Caco-2 (cell line): ENCODE results near the gene SLC17A9. TPM values are rescaled to one million over a fixed set of nuclear protein-coding genes. Genes with fewer than 3 reads are reported as not detected.

Experiments used
- BruUV-seq: library from RNA; stranded (reverse); fragments of 400-500 nt; replicated peaks from 2 replicates; lab custom pipeline; 2021; lab: Mats Ljungman, UMichigan
- CTCF ChIA-PET: fragments of 300-600 bp; sonication (Branson Sonifier 250); formaldehyde crosslinking; loops from one replicate; lab custom pipeline; 2022; ENCODE audit warnings: antibody characterized with exemption; lab: Charles Lee
- POLR2A ChIA-PET: fragments of 300-600 bp; sonication (Branson Sonifier 250); formaldehyde crosslinking; loops from one replicate; lab custom pipeline; 2022; ENCODE audit warnings: antibody characterized with exemption; lab: Charles Lee
- DNase-seq, 2 experiments: peaks; one replicate each; pipeline versions ENCODE4 v3.0.0 to v3.0.0-alpha.2; 2020 to 2022
- H3K27me3 ChIP-seq: replicated peaks from 2 replicates; pipeline ENCODE4 v1.6.0; 2011; ENCODE audit warnings: low read length; ENCODE audit not compliant: control insufficient read depth, insufficient read depth
- H3K36me3 ChIP-seq: 2 replicates; pipeline ENCODE4 v1.5.1; 2011; ENCODE audit warnings: low read length; ENCODE audit not compliant: control insufficient read depth, insufficient read depth
- H3K4me1 ChIP-seq: fragments of 250-450 bp; sonication (Bioruptor Pico); 2 replicates; pipeline ENCODE4 v1.5.1; 2020; ENCODE audit warnings: mild to moderate bottlenecking
- H3K4me3 ChIP-seq: 2 replicates; pipeline ENCODE4 v1.5.1; 2011; ENCODE audit warnings: low read depth, mild to moderate bottlenecking, control low read depth, low read length
- H3K9me3 ChIP-seq: fragments of 250-450 bp; sonication (Bioruptor Pico); 2 replicates; pipeline ENCODE4 v1.5.1; 2020; ENCODE audit warnings: mild to moderate bottlenecking, moderate library complexity
- H3K27ac Mint-ChIP-seq: one replicate; pipeline ENCODE4 v1.8.0; 2022; ENCODE audit warnings: mixed read lengths; ENCODE audit not compliant: unreplicated experiment
- H3K27me3 Mint-ChIP-seq: one replicate; pipeline ENCODE4 v1.8.0; 2022; ENCODE audit warnings: mixed read lengths; ENCODE audit not compliant: insufficient read depth, unreplicated experiment
- H3K36me3 Mint-ChIP-seq: one replicate; pipeline ENCODE4 v1.8.0; 2022; ENCODE audit warnings: mild to moderate bottlenecking, mixed read lengths; ENCODE audit not compliant: insufficient read depth, unreplicated experiment
- H3K4me1 Mint-ChIP-seq: one replicate; pipeline ENCODE4 v1.8.0; 2022; ENCODE audit warnings: low read depth, mixed read lengths; ENCODE audit not compliant: unreplicated experiment
- H3K4me3 Mint-ChIP-seq: one replicate; pipeline ENCODE4 v1.8.0; 2022; ENCODE audit warnings: mild to moderate bottlenecking, moderate library complexity, mixed read lengths; ENCODE audit not compliant: unreplicated experiment
- H3K9me3 Mint-ChIP-seq: one replicate; pipeline ENCODE4 v1.8.0; 2022; ENCODE audit warnings: mixed read lengths; ENCODE audit not compliant: unreplicated experiment
- CTCF ChIP-seq, 2 experiments: fragments of 200-600 bp in 1 of 2; IDR thresholded peaks; 1 replicate in 1 of 2; 2 replicates in 1 of 2; pipeline versions ENCODE4 v1.5.1 to v1.8.0; 2011 to 2022; ENCODE audit warnings: antibody characterized with exemption in 1 of 2, control low read depth in 1 of 2, inconsistent platforms in 1 of 2, low read depth in 1 of 2, low read length in 1 of 2, mild to moderate bottlenecking in 1 of 2, moderate library complexity in 1 of 2; ENCODE audit not compliant: insufficient read depth in 1 of 2, severe bottlenecking in 1 of 2, unreplicated experiment in 1 of 2
- intact Hi-C: fragments of 100-400 bp; cut with micrococcal nuclease; formaldehyde crosslinking; loops from one replicate; pipeline ENCODE4 v1.10.0; 2022; ENCODE audit not compliant: unreplicated experiment
- total RNA-seq: library from RNA; stranded (reverse); gene quantifications from 2 replicates; pipeline ENCODE4 v1.2.3, GENCODE V29; 2022

The SLC17A9 gene
- total RNA-seq, 1 experiment from 2014 or later = 64.7 TPM

- DNase-seq = no peak
- ChIA-PET POLR2A (interaction anchor here (0.5 kb wide), 1 partner anchor 12 kb away, joined by 10 read pairs; no protein-coding TSS in a partner anchor), CTCF (interaction anchor here (3.1 kb wide), 1 partner anchor 21 kb away, joined by 15 read pairs; no protein-coding TSS in a partner anchor)
- H3K27me3 Mint-ChIP-seq = no peaks in the 10 kb centered on the region
- Histone ChIP-seq H3K4me1 (peaks cover 45% of the 10 kb centered on the region), H3K27me3 (no peaks in the 10 kb centered on the region), H3K36me3 (peaks cover 13% of the 10 kb centered on the region), H3K4me3 (no peak overlapping the region; the same call in 1 of the 2 replicates), H3K9me3 (no peaks in the 10 kb centered on the region)
- no peak for TF ChIP-seq CTCF (IDR thresholded peaks at IDR 0.05; ENCODE audit: insufficient read depth in 1 of 2, low read depth in 1 of 2, low read length in 1 of 2, severe bottlenecking in 1 of 2, unreplicated experiment in 1 of 2)
- H3K4me1 Mint-ChIP-seq = peaks cover 29% of the 10 kb centered on the region
- intact Hi-C loops = no loop called here
- H3K4me3 Mint-ChIP-seq = peak overlapping the region; percentile 85
- H3K27ac Mint-ChIP-seq = peak overlapping the region; percentile 93
- peaks cover 14% of the 10 kb centered on the region for H3K9me3 Mint-ChIP-seq
- BruUV-seq = no TSS peak
- peaks cover 88% of the 10 kb centered on the region for H3K36me3 Mint-ChIP-seq
These were observed 1.2 kb upstream of the SLC17A9 start for GRCh38 chr20:62951143-62951895.

- no peak for TF ChIP-seq CTCF (IDR thresholded peaks at IDR 0.05; ENCODE audit: insufficient read depth in 1 of 2, low read depth in 1 of 2, low read length in 1 of 2, severe bottlenecking in 1 of 2, unreplicated experiment in 1 of 2)
- ChIA-PET CTCF (interaction anchor here (3.1 kb wide), 1 partner anchor 21 kb away, joined by 15 read pairs; no protein-coding TSS in a partner anchor), POLR2A (interaction anchor here (0.5 to 2.5 kb wide), 2 partner anchors 12 to 14 kb away, joined by 10 to 26 read pairs; partner anchors contain the start of gene GID8)
- Histone ChIP-seq H3K4me1 (peaks cover 45% of the 10 kb centered on the region), H3K9me3 (no peaks in the 10 kb centered on the region), H3K36me3 (peaks cover 10% of the 10 kb centered on the region), H3K27me3 (no peaks in the 10 kb centered on the region), H3K4me3 (peak overlapping the region; percentile 60)
- intact Hi-C loops = loop anchor here (1.0 to 2.0 kb wide), 3 partner anchors 14 to 26 kb away; partner anchors contain the start of genes DIDO1 and GID8
- Mint-ChIP-seq H3K9me3 (peaks cover 14% of the 10 kb centered on the region), H3K4me3 (peak overlapping the region; percentile 85), H3K27ac (peak overlapping the region; percentile 93), H3K27me3 (no peaks in the 10 kb centered on the region), H3K4me1 (peaks cover 35% of the 10 kb centered on the region), H3K36me3 (peaks cover 88% of the 10 kb centered on the region)
- BruUV-seq = TSS peak; percentile 50
- DNase-seq = no peak
These were observed 575 bp upstream of the SLC17A9 start for GRCh38 chr20:62951896-62952372.
